Measurements from ENCODE around the gene AICDA. TPM values are rescaled to one million over a fixed set of nuclear protein-coding genes. Genes with fewer than 3 reads are reported as not detected.
A peak's percentile ranks its signal among the peaks of the same experiment; 100 is the strongest.
"Not testable (repeated sequence)": the region's sequence is repeated elsewhere in the genome, so short reads cannot be mapped to it uniquely, and the experiment has no call there.

AICDA gene
- polyA plus RNA-seq, 1 donor: 0.23 TPM

DNA sequence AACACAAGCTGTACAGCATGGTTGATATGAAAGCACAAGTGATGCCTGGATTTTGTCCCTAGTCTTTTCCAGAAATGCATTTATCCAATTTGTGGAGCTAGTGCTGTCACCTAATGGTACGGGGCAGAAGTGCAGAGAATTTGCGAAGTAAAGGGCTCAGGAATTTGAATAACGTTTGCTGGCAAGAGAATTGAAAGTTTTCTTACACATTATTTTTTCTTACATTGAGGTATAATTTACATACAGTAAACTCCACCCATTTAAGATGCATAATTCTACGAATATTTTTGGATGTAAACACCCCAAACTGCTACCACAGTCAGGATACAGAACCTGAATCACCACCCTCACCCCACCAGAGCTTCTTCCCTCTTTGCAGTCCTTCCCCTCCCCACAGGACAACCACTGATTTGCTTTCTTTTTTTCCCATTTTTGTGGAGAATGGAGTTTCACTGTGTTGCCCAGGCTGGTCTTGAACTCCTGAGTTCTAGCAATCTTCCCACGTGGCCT is 3.5 kb downstream of the AICDA start:
- peak; percentile 46 for DNase-seq

DNA sequence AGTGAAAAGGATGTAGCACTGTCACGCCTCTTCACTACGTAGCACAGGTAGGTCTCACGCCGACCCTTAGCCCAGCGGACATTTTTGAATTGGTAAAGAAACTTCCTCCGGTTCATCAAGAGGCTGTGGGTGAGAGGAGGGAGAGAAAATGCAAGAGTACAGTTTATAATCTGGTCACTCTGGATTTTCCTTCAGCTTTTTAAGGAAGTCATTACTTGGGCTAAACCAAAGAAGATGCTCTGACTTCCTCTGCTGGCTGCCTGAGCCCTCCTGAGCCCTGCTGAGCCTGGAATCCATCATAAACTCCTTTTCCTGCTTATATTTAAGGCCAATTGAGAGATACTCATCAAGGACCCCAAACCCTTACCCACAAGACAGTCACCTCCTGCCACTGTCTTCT is 5.8 kb downstream of the AICDA start:
- no peak for DNase-seq

DNA sequence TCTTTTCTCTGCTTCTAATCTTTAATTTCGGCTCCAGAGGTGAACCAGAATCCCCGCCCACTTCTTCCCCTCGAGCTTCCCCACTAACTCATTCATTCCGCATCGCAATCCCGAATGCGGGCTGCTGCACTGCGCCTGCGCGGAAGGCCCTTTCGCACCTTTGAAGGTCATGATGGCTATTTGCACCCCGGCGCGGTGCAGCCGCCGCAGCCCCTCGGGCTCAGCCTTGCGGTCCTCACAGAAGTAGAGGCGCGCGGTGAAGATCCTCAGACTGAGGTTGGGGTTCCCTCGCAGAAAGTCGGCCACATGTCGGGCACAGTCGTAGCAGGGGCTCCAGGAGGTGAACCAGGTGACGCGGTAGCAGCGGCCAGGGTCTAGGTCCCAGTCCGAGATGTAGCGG is 7.6 kb downstream of the AICDA start:
- no peak for DNase-seq

DNA sequence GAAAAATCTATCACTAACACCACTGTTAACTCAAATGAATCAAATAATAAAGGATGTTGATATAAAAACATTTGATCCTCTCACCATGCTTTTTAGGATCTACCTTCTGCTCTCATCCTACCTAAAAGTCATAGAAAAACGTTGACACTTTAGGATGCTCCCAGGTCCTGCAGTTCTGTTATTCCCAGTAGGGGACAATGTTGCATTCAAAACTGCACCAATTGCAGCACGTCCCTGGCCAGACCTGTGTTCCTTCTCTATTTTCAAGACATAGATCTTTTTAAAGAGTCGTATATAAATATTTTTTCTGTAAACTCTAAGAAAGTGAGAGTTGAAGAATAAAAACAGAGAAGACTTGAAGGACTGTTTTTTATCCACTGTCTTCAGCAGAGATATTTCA is 8.8 kb downstream of the AICDA start:
- DNase-seq: no peak

DNA sequence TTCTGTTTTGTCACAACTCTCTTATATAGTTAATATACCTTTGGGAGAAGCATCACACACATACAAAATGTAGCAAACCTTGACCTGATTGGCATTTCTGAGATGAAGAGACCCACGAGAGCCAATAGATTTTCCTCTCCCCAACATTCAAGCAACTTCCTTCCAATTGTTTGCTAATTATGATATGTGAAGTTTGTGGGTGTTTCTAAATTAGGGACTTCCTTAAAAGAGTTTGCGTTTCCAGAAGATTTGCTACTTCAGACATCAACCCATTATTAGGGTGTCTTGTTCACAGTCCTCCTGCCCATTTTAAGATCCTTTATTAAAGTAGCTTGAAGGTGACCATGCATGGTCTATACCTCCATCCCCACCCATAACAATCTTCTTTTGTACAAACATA is 9.4 kb downstream of the AICDA start:
- no peak for DNase-seq

DNA sequence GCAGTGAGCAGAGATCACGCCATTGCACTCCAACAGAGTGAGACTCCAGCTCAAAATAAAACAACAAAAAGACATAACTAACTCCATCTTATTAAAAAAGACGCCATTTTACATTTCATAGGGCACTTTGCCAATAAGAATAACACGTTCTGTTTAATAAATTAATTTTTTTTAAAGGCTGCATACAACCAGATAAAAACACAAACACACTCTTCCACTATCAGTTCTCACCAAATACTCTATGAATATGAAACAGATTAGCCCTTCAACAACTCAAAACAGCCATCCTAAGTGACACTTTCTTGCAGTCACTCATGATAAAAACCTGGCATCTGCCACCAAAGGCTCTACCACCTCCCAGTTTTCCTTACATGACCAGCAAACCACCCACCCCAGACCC is 16.1 kb downstream of the AICDA start:
- DNase-seq: no peak

DNA sequence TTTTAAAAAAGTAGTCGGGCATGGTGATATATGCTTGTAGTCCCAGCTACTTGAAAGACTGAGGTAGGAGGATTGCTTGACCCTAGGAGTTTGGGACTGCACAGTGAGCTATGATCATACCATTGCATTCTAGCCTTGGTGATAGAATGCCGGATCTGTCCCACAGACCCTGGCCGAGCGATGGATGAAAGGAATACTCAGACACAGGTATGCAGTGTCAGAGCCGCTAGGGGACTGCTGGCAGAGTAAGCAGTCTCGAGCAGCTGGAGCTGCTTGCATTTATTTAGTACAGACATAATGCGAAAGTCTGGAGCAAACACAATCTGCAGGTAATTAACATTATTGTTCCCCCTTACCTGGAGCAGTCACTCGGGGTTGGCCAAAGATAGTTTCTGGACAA is 18.6 kb downstream of the AICDA start:
- DNase-seq: no peak

DNA sequence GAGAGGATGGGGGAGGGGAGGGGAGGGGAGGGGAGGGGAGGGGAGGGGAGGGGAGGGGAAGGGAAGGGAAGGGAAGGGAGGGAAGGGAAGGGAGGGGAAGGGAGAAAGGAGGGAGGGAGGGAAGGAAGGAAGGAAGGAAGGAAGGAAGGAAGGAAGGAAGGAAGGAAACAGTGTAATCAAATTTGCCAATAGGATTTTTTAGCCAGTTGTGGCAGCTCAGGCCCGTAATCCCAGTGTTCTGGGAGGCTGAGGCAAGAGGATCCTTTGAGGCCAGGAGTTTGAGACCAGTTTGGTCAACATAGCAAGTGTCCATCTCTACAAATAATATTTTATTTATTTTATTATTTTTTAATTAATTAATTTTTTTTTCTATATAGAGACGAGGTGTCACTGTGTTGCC is 19.4 kb downstream of the AICDA start:
- no peak for DNase-seq

DNA sequence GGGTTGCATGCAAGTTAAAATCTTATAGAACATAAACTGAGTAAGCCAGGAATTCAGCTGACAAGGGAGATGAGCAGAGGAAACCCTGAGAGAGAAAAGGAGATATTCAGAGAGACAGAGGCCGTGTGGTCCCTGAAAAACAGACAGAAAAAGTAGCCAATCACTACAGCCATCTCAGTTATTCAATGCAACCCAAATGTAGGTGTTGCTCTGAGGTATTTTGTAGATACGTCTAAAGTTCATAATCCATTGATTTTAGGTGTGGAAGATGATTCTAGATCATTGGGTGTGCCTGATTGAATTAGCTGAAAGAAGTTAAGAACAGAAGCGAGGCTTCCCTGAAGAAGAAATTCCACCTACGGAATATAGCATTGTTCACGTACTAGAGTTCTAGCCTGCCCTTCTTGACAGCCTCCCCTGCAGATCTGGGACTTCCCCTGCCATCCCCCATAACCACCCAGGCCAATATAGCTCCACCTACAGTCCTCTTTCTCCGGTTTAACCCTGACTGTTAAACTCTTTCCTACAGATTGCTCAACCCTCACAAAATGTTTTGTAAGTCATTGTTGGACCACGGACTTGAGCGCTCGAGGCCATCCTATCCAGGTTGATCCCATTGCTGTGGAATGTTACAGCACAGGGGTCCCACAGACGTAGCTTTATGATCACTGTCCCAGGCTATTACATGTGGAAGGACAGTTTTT is 21.7 kb downstream of the AICDA start:
- DNase-seq: no peak

DNA sequence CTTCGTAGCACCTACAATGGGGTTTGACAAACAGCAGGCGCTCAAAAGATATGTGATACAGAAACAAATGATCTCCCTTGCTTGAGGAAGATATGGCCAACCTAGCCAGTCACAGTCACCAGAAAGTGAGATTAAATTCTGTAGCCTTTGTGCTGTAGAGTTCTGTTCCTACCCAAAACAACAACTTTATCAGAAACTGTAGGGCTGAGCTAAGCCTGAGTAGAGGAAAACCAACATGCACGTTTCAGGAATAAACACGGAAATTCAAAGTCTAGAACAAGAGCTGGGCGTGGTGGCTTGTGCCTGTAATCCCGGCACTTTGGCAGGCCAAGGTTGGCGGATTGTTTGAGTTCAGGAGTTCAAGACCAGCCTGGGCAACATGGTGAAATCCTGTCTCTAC is 23.0 kb downstream of the AICDA start:
- no peak for DNase-seq

DNA sequence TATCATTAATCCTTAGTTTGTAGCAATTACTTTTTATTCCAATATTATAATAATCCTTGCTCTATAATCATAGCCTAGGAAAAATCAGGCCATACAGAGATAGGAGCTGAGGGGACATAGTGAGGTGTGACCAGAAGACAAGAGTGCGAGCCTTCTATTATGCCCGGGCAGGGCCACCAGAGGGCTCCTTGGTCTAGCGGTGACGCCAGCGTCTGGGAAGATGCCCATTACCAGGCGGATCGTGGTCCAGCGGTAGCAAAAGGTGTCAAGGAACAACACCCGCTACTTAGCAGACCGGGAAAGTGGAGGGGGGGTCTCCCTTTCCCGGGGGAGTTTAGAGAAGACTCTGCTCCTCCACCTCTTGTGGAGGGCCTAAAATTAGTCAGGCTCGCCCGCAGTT is 28.2 kb downstream of the AICDA start:
- DNase-seq: not testable (repeated sequence)

DNA sequence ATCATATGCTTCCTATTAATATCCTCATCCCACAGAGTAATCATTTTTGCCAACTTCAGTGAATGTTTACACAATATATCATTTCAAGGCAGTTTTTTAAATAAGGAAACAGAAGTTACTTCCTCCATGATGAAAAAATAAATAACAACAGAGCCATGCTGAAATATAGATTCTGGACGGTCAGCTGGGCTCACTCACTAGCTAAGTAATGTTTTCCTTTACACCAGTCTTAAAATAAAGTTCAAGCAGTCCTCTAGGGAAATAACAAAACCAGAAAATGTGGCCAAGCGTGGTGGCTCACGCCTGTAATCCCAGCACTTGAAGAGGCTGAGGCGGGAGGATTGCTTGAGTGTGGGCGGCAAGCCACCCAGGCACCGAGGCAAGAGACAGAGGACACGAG is 28.7 kb downstream of the AICDA start:
- DNase-seq: no peak

DNA sequence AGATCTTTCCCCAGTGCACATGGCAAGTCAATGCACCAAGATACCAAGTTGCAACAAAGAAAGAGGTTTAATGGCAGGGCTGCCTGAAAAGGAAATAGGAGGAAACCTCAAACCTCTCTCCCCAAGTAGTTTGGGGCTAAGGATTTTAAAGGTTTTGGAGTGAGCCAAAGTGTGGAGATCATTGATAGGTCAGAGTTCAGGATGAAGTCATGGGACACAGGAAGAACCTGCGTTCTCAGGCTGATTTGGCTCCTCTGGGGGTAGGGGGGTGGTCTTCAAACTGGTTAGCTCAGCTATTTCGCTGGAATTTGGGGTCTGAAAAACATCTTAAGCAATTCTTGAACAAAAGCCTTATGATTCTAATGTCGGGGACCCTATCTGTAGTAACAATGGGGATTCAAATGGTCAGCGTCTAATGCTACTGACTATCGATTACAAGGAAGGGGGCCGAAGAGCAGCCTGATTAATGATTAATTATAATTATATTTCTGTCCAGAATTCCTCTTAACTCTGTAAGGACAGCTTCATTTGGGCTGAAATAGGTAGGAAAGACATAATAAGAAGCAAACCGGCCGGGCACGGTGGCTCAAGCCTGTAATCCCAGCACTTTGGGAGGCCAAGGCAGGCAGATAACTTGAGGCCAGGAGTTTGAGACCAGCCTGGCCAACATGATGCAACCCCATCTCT is 31.4 kb downstream of the AICDA start:
- DNase-seq: no peak

DNA sequence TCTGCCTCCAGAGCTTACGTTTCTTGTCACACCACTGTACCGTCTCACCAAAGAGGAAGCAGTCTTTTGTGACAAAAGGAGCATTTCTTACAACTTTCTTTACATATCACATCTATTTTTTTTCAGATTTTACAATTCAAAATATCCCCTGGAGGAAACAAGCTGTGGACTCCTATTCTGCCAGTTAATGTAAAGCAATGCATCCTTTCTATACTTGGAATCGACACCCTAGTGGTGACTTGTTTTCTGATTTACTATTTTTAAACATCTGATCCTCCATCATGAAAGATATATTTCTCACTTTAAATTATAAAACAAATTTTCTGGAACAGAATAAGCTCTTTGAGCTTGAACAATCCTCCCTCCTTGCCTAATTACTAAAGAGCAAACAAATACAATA is 34.8 kb downstream of the AICDA start:
- DNase-seq: no peak

DNA sequence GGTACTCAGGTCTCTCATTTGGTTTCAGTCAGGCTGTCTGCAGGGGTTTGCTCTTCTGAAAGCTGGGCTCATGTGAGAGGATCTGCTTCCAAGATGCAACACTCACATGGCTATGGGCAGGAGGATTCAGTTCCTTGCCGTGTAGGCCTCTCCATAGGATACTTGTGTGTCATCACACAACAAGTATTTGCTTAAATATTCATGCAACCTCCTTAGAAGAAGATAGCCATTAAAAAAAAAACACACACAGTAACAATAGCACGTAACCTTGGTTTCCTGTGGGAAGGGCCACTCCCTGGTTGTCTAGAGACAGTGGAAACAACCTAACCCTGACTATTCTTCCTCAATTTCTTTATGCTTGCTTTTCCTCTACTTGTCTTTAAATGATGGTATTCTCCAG is 40.2 kb downstream of the AICDA start:
- DNase-seq: no peak

DNA sequence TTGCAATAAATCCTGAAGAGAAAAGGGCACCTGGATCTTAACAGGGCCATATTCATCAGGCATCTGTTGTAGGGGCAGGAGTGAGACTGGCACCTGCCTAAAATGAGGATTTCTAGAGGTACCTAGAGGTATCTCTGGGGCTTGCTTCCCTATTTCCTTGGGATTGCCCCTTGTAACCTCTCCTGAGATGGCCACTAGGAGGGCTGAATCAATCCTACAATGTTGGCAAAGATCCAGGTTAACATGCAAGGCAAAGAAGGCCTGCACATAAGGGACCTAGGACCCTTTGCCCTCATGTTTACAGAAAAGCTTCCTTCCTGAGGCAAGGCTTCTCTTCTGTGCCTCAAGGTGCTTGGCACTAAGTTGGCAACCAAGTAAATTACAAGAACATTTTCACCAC is 46.1 kb downstream of the AICDA start:
- no peak for DNase-seq

DNA sequence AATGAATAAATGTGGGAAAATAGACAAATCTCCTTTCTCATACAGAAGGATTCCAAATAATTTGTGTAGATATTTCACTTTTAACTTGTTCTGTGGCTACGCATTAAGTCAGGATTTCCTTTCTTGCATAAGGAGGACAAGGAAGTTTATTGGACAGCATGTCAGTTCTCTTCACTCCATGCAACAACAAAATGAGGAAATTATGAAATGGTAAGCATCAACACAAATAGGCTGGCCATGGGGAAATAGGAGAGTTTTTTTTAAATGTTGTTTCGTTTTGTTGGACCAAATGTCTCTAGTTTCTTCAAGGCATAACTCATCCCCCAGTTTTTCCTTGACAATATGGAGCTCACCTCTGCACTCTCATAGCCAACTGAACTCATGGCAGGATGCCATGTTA is 46.6 kb downstream of the AICDA start:
- DNase-seq: not testable (repeated sequence)

DNA sequence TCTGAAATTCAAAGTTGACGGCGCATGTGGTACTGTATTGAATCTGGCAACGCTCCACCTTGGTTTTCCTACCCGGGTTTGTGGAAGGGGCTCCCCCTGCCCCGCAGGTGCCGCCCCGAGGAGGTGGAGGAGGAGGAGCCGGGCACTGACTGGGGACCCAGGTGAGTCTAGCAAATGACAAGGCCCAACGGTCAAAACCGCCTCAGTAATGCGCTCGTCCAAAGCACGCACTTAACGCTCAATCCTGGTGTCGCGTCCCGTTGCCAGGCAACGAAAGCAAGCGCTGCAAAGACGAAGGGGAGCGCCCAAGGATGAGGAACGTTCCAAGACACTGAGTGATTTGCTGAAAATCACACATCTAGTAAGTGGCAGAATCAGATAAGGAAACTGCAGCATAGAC is 48.0 kb downstream of the AICDA start:
- DNase-seq: no peak

DNA sequence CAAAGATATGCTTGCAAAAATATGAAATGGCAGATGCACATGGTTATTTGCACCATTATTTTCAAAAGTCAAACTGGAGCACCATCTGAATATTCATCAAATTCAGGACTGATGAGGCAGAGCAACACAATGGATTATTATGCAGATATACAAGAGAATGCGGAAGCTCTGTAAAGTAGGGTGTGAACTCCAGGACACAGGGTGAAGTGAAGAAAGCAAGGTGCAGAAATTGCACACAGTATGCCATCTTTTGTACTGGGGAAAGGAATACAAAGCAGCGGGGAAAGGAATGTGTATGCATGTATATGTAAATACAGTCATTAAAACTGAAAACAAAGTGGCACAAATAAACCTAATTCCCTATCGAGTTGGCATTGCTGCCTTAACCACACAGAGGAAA is 49.3 kb downstream of the AICDA start:
- DNase-seq: no peak

DNA sequence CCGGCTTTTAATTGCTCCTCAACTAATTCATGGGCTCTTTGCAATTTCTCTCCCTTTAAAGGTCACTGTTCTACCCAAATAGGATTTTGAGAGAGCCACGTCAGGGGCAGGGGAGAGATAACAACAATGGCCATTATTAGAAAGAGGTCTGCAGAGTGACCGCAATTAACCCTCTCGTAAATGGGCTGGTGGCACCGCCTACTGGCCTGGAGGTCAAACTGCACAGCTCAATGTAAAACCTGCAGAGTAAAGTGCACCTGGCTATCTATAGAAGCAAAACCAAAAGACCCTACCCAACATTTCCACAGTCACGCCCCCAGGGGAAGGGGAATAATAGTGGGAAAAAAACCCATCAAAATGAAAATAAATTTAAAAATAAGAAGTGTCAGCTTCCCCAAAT is 50.3 kb downstream of the AICDA start:
- DNase-seq: no peak

DNA sequence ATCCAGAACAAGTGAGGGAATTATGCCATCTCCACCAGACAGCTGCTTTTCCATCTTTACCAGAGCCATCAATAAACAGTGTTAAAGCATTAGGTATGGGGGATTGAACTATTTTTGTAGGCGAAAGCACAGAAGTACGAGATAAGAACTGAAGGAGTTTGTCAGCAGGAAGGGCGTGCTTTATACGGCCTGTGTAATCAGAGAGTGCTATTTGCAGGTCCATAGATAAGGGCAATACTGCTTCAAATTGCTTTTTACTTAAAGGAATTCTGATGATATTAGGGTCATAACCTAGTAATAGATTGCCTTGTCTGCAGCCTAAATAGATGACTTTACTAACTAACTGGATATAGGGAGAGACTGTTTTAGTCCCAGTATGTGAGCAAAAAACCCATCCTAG is 51.6 kb downstream of the AICDA start:
- no peak for DNase-seq

DNA sequence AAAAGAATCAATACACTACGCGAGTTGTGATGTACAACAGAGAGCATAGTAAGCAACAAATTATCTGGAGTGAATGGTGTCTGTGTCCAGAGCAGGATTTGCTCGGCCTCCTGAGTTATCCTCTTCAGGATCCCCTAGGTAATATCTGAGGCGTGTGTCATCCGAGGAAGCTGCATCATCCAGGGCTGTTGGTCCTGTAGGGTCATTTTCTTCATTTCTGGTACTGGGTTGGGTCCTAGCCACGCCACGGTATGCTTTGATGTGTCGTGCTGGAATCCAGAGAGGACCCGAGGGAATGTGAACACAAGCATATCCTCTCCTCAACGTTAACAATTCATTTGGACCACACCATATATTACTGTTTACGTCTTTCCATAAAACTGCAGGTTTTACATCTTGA is 53.0 kb downstream of the AICDA start:
- no peak for DNase-seq

DNA sequence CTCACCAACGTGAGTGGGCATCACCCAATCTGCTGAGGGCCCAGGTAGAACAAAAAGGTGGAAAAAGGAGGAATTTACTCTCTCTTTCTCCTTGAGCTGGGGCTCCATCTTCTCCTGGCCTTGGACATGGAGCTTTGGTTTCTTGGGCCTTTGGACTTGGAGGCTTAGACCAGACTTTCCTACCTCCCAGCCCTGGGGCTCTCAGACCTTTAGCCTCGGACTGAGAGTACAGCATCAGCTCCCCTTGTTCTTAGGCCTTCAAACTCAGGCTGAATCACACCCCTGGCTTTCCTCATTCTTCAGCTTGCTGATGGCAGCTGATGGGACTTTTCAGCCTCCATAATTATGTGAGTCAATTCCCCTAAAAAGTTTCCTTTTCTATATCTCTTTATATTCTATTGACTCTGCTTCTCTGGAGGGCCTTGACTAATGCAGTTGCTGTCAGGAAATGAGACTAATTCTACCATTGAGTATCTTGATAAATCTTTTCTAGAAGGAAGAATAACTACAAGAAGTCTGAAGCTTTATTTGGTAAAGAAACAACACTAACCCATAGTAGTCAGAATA is 56.0 kb downstream of the AICDA start:
- no peak for DNase-seq
